Right lobe of liver (tissue), 4 donors: ENCODE data around the gene ZIC5.

Experiments
- CTCF ChIP-seq, 4 donors: fragments of 200-600 bp in 3 of 4; fragments of 450-650 bp in 1 of 4; IDR thresholded peaks; one replicate each; pipeline versions ENCODE4 v1.5.1 to v1.8.0; 2016 to 2022; ENCODE audit warnings: antibody characterized with exemption in 4 of 4, mild to moderate bottlenecking in 2 of 4
- POLR2A ChIP-seq: fragments of 450-650 bp; IDR thresholded peaks from one replicate; pipeline ENCODE4 v1.6.1; 2017; ENCODE audit warnings: antibody characterized with exemption, mild to moderate bottlenecking
- donor health status: DM: no; HTN: no; CAD: no.
- donor health status: DM: no; HTN: no; CAD: no.
- donor health status: DM: no; HTN: yes; CAD: no.

DNA sequence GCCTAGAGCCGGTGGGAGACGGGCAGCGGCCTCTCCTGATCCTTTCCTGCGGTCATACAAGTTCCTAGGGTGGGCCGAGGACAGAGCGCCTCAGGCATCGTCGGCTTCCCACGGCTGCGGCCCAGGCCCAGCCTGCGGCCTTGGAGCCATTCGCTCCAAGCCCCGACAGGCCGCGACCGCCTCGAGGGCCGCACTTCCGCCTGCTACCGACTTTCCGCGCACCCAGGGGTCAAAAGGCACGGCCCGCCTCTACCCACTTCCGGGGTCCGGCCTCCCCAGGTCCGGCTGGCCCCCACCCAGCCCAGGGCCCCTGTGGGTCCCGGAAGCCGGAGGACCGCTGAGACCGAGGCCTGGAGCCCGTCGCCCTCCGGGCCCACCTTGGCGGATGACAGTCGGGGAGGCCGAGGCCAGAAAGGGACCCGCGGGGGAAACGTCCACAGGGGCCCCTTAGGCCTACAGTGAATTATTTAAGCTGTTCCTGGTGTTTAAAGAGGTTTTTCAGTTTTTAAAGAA, 26.2 kb upstream of the ZIC5 start:
- TF ChIP-seq CTCF (IDR thresholded peaks at IDR 0.05) (no peak), POLR2A (no peak)
